AG04449 (cell line): ENCODE data around the gene ACAD8.

Source experiments
- CTCF ChIA-PET: fragments of 350-600 bp; formaldehyde crosslinking; extraction: SDS; loops from one replicate; lab custom pipeline; 2021; ENCODE audit warnings: antibody characterized with exemption; lab: Yijun Ruan, JAX
- POLR2A ChIA-PET: fragments of 400-600, 350-600 bp; formaldehyde crosslinking; extraction: SDS; loops from one replicate; lab custom pipeline; 2020; ENCODE audit warnings: antibody characterized with exemption, inconsistent platforms; lab: Yijun Ruan, JAX
- DNase-seq: peaks from one replicate; pipeline ENCODE4 v3.0.0-alpha.2; 2010; ENCODE audit warnings: low read depth, low spot score
- H3K4me3 ChIP-seq: 2 replicates; pipeline ENCODE4 v1.5.1; 2011; ENCODE audit warnings: low read depth, mild to moderate bottlenecking, control low read depth, low read length
- TF ChIP-seq, protein P1 (sequence below): IDR thresholded peaks from one replicate; pipeline ENCODE4 v1.5.1; 2011; ENCODE audit warnings: mild to moderate bottlenecking, moderate library complexity, low read length, control low read depth, inconsistent platforms; ENCODE audit not compliant: insufficient read depth; ENCODE audit errors: missing control alignments

ACAD8 gene

DNA sequence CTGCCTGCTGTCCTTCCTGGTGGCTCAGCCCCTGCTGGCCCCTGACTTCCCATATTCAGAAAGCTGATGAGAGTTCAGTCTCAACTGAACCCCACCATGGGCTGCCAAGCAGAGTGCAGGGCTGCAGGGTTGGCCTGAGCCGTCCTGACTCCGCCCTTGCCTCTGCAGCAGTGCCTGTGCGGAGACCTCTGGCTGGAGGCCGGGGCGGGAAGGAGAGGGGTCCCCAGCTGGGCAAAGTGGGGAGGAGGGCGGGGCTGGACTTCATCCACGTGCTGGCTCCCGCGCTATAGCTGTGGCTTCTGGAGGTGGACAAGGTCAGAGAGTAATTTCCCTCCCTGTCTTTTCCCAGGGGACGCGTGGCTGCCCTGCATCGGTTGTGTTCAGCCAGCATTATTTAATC is 36.4 kb downstream of the ACAD8 start:
- no peak overlapping the region for H3K4me3 ChIP-seq
- CTCF ChIA-PET = no interaction called here
- DNase-seq = no peak
- TF ChIP-seq, protein P1, sequence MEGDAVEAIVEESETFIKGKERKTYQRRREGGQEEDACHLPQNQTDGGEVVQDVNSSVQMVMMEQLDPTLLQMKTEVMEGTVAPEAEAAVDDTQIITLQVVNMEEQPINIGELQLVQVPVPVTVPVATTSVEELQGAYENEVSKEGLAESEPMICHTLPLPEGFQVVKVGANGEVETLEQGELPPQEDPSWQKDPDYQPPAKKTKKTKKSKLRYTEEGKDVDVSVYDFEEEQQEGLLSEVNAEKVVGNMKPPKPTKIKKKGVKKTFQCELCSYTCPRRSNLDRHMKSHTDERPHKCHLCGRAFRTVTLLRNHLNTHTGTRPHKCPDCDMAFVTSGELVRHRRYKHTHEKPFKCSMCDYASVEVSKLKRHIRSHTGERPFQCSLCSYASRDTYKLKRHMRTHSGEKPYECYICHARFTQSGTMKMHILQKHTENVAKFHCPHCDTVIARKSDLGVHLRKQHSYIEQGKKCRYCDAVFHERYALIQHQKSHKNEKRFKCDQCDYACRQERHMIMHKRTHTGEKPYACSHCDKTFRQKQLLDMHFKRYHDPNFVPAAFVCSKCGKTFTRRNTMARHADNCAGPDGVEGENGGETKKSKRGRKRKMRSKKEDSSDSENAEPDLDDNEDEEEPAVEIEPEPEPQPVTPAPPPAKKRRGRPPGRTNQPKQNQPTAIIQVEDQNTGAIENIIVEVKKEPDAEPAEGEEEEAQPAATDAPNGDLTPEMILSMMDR = no peak
- POLR2A ChIA-PET = no interaction called here

DNA sequence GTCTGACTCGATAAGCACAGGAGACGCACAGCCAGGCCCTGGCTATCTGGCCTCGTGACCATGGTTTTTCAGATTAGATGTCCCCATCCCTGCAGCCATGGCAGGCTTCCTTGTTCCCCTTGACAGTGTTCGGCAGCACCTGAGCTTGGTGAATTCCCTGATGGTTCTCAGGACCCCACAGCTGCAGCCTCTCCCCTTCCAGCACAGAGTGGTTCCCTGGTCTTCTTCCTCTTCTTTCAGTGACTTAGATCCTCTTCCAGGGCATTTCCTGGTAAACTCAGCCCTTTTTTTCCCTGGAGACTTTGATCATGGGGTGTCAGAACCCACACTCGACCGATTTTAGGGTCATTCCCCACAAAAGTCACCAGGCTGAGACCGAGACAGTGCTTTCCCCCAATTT is 37.3 kb downstream of the ACAD8 start:
- POLR2A ChIA-PET = no interaction called here
- TF ChIP-seq, protein P1 = no peak
- CTCF ChIA-PET = no interaction called here
- DNase-seq = no peak
- no peak overlapping the region for H3K4me3 ChIP-seq

DNA sequence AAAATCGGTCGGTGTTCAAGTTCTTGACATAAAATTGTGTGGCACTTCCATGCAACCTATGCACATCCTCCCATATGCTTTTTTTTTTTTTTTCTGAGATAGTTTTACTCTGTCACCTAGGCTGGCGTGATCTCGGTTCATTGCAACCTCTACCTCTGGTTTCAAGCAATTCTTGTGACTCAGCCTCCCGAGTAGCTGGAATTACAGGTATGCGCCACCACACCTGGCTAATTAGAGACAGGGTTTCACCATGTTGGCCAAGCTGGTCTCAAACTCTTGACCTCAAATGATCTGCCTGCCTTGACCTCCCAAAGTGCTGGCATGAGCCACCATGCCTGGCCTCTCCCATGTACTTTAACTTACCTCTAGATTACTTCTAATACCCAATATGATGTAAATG is 37.8 kb downstream of the ACAD8 start:
- no peak for DNase-seq
- ChIA-PET CTCF (no interaction called here), POLR2A (no interaction called here)
- H3K4me3 ChIP-seq = no peak overlapping the region
- TF ChIP-seq, protein P1 = no peak

DNA sequence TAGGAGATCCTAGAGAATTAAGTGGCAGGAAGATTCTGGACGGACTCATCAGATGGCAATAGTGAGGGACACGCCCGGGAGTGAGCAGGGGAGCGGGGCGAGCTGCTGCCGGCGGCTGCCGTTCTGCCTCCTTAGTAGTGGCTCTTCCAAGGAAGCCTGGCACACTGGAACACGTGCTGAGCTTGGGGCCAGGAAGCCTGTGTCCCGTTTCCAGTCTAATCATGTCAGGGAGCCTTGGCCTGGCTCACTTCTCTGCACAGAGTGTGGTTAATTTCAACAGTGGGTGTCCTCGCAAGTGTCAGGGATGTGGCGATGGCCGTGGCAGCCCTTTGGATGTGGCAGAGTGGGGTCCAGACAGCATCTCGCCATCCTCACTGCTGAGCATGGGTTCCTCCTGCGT is 39.3 kb downstream of the ACAD8 start:
- TF ChIP-seq, protein P1 = no peak
- POLR2A ChIA-PET = no interaction called here
- CTCF ChIA-PET = no interaction called here
- no peak overlapping the region for H3K4me3 ChIP-seq
- DNase-seq = no peak

DNA sequence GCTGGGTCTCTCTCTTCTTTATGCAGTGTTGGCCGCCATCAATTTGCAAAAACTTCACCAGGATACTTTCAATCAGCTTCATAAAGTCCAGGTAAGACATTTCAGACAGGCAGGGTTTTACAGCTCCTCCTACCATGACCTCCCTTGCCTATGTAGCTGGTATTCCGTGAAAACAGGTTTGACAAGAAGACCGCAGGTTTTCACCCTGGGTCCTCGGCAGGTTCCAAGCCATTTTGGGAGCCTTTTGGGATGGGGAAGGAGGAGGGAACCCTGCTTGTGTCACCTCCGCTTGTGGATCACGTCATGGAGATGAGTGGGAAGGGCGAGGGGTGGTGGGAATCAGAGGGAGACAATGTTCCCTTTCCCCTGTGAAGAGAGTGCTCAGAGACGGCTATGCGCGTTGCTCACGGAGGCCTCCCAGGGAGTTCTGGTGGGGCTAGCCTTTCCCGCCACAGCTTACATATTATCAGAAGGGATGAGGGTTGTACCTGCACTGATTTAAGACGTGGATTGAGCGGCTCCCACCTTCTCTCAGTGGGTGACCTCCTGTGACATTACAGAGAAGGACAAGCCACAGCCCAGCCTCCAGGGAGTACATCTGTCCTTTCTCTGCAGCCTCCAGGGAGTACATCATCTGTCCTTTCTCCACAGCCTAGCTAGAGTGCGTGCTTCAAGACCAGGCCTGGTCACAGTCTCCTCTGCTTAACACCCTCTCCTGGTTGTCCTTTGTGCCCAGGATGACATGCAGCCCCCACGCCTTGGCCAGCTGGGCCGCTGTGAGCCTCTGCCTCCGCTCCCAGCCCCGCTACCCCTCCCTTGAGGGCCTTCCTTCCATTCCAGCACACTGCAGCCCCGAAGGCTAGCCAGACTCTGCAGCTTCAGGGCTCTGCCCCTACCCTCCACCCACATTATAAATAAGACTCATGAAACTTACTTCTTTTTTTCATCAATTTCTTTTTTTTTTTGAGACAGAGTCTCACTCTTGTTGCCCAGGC is 40.0 kb downstream of the ACAD8 start:
- TF ChIP-seq, protein P1 = no peak
- DNase-seq = no peak
- H3K4me3 ChIP-seq = no peak overlapping the region
- POLR2A ChIA-PET = no interaction called here
- CTCF ChIA-PET = no interaction called here

DNA sequence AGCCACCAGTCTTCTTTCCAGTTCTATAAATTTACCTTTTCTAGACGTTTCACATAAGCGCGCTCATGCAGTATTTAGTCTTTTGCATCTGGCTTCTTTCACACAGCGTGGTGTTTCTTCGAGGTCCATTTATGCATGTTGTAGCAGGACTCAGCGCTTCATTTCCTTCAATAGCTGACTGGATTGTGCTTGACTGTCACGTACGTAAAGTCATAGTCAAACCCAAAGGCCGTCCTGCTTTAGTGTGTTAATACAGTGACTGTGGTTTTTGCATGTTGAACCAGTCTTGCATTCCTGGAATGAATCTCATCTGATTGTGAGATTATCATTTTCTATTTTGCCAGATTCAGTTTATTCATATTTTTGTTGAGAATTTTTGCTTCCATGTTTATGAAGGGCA is 41.3 kb downstream of the ACAD8 start:
- POLR2A ChIA-PET = no interaction called here
- CTCF ChIA-PET = no interaction called here
- DNase-seq = no peak
- TF ChIP-seq, protein P1 = no peak
- H3K4me3 ChIP-seq = no peak overlapping the region
